Smooth muscle cell (in vitro differentiated cells): ENCODE measurements around the gene ISM1. TPM values are rescaled to one million over a fixed set of nuclear protein-coding genes. Genes with fewer than 3 reads are reported as not detected.

Experiments used
- DNase-seq: peaks from one replicate; lab custom pipeline; 2025; ENCODE audit not compliant: unreplicated experiment; lab: John Stamatoyannopoulos, UW
- H2AFZ ChIP-seq: fragments of 200-600 bp; sonication (generic); 2 replicates; pipeline ENCODE4 v1.6.0; 2016; ENCODE audit warnings: antibody characterized with exemption, low read depth, mild to moderate bottlenecking
- H3F3A ChIP-seq: fragments of 200-600 bp; sonication (generic); 2 replicates; pipeline ENCODE4 v1.6.0; 2017; ENCODE audit warnings: antibody characterized with exemption, low read depth
- H3K27ac ChIP-seq: fragments of 200-600 bp; sonication (generic); 2 replicates; pipeline ENCODE4 v1.5.1; 2016; ENCODE audit warnings: low read depth, mild to moderate bottlenecking
- H3K27me3 ChIP-seq: fragments of 200-600 bp; sonication (generic); 2 replicates; pipeline ENCODE4 v1.6.1; 2016; ENCODE audit warnings: low read depth, mild to moderate bottlenecking
- H3K36me3 ChIP-seq: fragments of 200-600 bp; sonication (generic); 2 replicates; pipeline ENCODE4 v1.5.1; 2016; ENCODE audit warnings: low read depth
- H3K4me1 ChIP-seq: fragments of 200-600 bp; sonication (generic); 2 replicates; pipeline ENCODE4 v1.5.1; 2016; ENCODE audit warnings: low read depth
- H3K4me2 ChIP-seq: fragments of 200-600 bp; sonication (generic); 2 replicates; pipeline ENCODE4 v1.6.0; 2016; ENCODE audit warnings: mild to moderate bottlenecking
- H3K4me3 ChIP-seq: fragments of 200-600 bp; sonication (generic); 2 replicates; pipeline ENCODE4 v1.5.1; 2016; ENCODE audit warnings: mild to moderate bottlenecking
- H3K79me2 ChIP-seq: fragments of 200-600 bp; sonication (generic); 2 replicates; pipeline ENCODE4 v1.6.0; 2016; ENCODE audit warnings: low read depth, mild to moderate bottlenecking
- H3K9ac ChIP-seq: fragments of 200-600 bp; sonication (generic); 2 replicates; pipeline ENCODE4 v1.6.0; 2016; ENCODE audit warnings: low read depth
- H3K9me3 ChIP-seq: fragments of 200-600 bp; sonication (generic); replicated peaks from 2 replicates; pipeline ENCODE4 v1.5.1; 2016; ENCODE audit warnings: low read depth
- H4K20me1 ChIP-seq: fragments of 200-600 bp; sonication (generic); 2 replicates; pipeline ENCODE4 v1.6.0; 2016; ENCODE audit warnings: low read depth
- CTCF ChIP-seq: fragments of 200-600 bp; sonication (generic); IDR thresholded peaks from 2 replicates; pipeline ENCODE4 v1.5.1; 2017; ENCODE audit warnings: borderline replicate concordance, mild to moderate bottlenecking, antibody characterized with exemption; ENCODE audit not compliant: insufficient read depth, poor library complexity, severe bottlenecking
- WGBS: methylation state at CpG from one replicate; pipeline ENCODE4 v1.1.7; 2016; ENCODE audit warnings: low lambda C conversion rate; 5-methylcytosine and 5-hydroxymethylcytosine counted together
- polyA plus RNA-seq: library from polyadenylated mRNA; unstranded; fragments of >200 nt; fragmentation: Nextera tagmentation; extraction: Ambion mirVana; gene quantifications from 2 replicates; pipeline ENCODE4 v1.2.1, GENCODE V29; 2016
- total RNA-seq: library from RNA; depleted of rRNA; stranded (reverse); fragments of >200 nt; gene quantifications from 2 replicates; pipeline ENCODE4 v1.2.3, GENCODE V29; 2014

Gene ISM1
- total and polyA plus RNA-seq, 2 experiments from 2014 or later: 2.6 to 3.5 TPM

- TF ChIP-seq CTCF: no peak
- no peaks in the 10 kb centered on the region for H3F3A ChIP-seq
- no peak for DNase-seq
- H3K4me1 ChIP-seq: no peaks in the 10 kb centered on the region
- no peaks in the 10 kb centered on the region for H3K9me3 ChIP-seq
- no peaks in the 10 kb centered on the region for H4K20me1 ChIP-seq
- no peak overlapping the region for H3K4me3 ChIP-seq
- peaks cover 33% of the 10 kb centered on the region for H3K27me3 ChIP-seq
- no peaks in the 10 kb centered on the region for H3K36me3 ChIP-seq
- no peak overlapping the region for H3K9ac ChIP-seq
- H3K4me2 ChIP-seq: peak overlapping the region; percentile 16
- H2AFZ ChIP-seq: no peak overlapping the region
- H3K27ac ChIP-seq: no peak overlapping the region
- 96% methylated on average over 1 of the region's 1 CpG for WGBS
- H3K79me2 ChIP-seq: no peaks in the 10 kb centered on the region
Observed at GRCh38 chr20:13213335-13213734, 7.7 kb upstream of the ISM1 start.

- no peak for DNase-seq
- peaks cover 58% of the 10 kb centered on the region for H3K27me3 ChIP-seq
Observed at GRCh38 chr20:13216533-13216932, 4.5 kb upstream of the ISM1 start.

GRCh38 chr20:13219327-13220193, 1.5 kb upstream of the ISM1 start:
- Histone ChIP-seq H3K9me3 (no peaks in the 10 kb centered on the region), H2AFZ (peak overlapping the region; percentile 83), H3K4me3 (peak overlapping the region; percentile 63), H3K4me2 (peak overlapping the region; percentile 96), H3K79me2 (peaks cover 5% of the 10 kb centered on the region), H3K9ac (no peak overlapping the region), H3F3A (no peaks in the 10 kb centered on the region), H3K27ac (no peak overlapping the region), H3K4me1 (peaks cover 21% of the 10 kb centered on the region), H3K36me3 (no peaks in the 10 kb centered on the region), H3K27me3 (peaks cover 57% of the 10 kb centered on the region), H4K20me1 (no peaks in the 10 kb centered on the region)
- DNase-seq: no peak
- WGBS: 5% methylated on average over 33 of the region's 38 CpGs
- no peak for TF ChIP-seq CTCF

More at GRCh38 chr20:13216533-13216932, 4.5 kb upstream of the ISM1 start:
- Histone ChIP-seq H3F3A (no peaks in the 10 kb centered on the region), H3K9me3 (no peaks in the 10 kb centered on the region), H4K20me1 (no peaks in the 10 kb centered on the region), H2AFZ (no peak overlapping the region), H3K27ac (no peak overlapping the region), H3K36me3 (no peaks in the 10 kb centered on the region), H3K79me2 (no peaks in the 10 kb centered on the region), H3K4me1 (peaks cover 18% of the 10 kb centered on the region), H3K4me3 (no peak overlapping the region), H3K4me2 (no peak overlapping the region), H3K9ac (no peak overlapping the region)
- 84% methylated on average over 1 of the region's 1 CpG for whole genome bisulfite sequencing
- no peak for TF ChIP-seq CTCF
